ENCODE results near the gene USH2A. TPM values are rescaled to one million over a fixed set of nuclear protein-coding genes. Genes with fewer than 3 reads are reported as not detected.

The USH2A gene
- total RNA-seq, 4 donors from 2014 or later, result under 0.01 to 2.0 (median 0.22) TPM; not detected in 1

- Histone ChIP-seq H3K4me1 (no peaks in the 10 kb centered on the region), H3K27me3 (no peaks in the 10 kb centered on the region), H3K27ac (no peak overlapping the region), H3K36me3 (no peaks in the 10 kb centered on the region), H3K9me3 (no peaks in the 10 kb centered on the region), H3K4me3 (replicated peaks in 1 of 3) (no peak overlapping the region)
- DNase-seq, result no peak
- TF ChIP-seq POLR2A (IDR thresholded peaks at IDR 0.05), result no peak
- TF ChIP-seq, protein P1, sequence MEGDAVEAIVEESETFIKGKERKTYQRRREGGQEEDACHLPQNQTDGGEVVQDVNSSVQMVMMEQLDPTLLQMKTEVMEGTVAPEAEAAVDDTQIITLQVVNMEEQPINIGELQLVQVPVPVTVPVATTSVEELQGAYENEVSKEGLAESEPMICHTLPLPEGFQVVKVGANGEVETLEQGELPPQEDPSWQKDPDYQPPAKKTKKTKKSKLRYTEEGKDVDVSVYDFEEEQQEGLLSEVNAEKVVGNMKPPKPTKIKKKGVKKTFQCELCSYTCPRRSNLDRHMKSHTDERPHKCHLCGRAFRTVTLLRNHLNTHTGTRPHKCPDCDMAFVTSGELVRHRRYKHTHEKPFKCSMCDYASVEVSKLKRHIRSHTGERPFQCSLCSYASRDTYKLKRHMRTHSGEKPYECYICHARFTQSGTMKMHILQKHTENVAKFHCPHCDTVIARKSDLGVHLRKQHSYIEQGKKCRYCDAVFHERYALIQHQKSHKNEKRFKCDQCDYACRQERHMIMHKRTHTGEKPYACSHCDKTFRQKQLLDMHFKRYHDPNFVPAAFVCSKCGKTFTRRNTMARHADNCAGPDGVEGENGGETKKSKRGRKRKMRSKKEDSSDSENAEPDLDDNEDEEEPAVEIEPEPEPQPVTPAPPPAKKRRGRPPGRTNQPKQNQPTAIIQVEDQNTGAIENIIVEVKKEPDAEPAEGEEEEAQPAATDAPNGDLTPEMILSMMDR (IDR thresholded peaks at IDR 0.05), result no peak
- 74 to 83% methylated on average over 2 of the region's 2 CpGs for WGBS, 2 donors
- intact Hi-C loops (cut with DNase I), result no loop called here
Measured at GRCh38 chr1:216325946-216326345, 97.3 kb downstream of the USH2A start.

DNA sequence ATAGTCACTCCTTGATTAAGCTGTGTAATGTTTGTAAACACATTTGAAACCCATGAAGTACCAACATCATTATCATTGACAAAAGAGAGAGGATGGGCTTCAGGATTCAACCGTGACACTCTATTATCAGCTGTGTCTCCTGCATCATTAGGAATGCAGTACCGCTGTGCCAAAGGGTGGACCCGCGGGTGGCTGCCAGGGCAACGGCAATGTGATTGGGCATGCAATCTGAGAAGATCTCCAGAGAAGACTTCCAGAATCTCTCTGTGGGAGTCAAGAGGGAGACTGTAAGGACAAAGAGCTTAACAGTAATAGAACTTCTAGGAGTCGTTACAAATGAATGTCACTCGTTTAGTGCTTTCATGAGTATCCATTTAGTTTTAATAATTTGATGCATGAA lies 97.9 kb downstream of the USH2A start:
- H3K27me3 ChIP-seq, result no peaks in the 10 kb centered on the region
- WGBS, 2 donors, result 88% methylated on average over 7 of the region's 7 CpGs
- TF ChIP-seq POLR2A (IDR thresholded peaks at IDR 0.05), result no peak
- TF ChIP-seq, protein P1 (IDR thresholded peaks at IDR 0.05), result no peak
- H3K9me3 ChIP-seq, result no peaks in the 10 kb centered on the region
- H3K4me3 ChIP-seq (replicated peaks in 1 of 3), result no peak overlapping the region
- no peaks in the 10 kb centered on the region for H3K36me3 ChIP-seq
- no peak for DNase-seq
- H3K4me1 ChIP-seq, result no peaks in the 10 kb centered on the region
- H3K27ac ChIP-seq, result no peak overlapping the region
- intact Hi-C loops (cut with DNase I), result no loop called here

- Histone ChIP-seq H3K4me3 (replicated peaks in 1 of 3) (no peak overlapping the region), H3K36me3 (no peaks in the 10 kb centered on the region), H3K4me1 (no peaks in the 10 kb centered on the region), H3K27me3 (no peaks in the 10 kb centered on the region), H3K27ac (no peak overlapping the region), H3K9me3 (no peaks in the 10 kb centered on the region)
- no peak for TF ChIP-seq POLR2A (IDR thresholded peaks at IDR 0.05)
- TF ChIP-seq, protein P1 (IDR thresholded peaks at IDR 0.05), result no peak
- intact Hi-C loops (cut with DNase I), result no loop called here
- WGBS, 2 donors, result 84 to 90% methylated on average over 6 of the region's 6 CpGs
- DNase-seq, result no peak
Measured at GRCh38 chr1:216323344-216323743, 99.9 kb downstream of the USH2A start.

DNA sequence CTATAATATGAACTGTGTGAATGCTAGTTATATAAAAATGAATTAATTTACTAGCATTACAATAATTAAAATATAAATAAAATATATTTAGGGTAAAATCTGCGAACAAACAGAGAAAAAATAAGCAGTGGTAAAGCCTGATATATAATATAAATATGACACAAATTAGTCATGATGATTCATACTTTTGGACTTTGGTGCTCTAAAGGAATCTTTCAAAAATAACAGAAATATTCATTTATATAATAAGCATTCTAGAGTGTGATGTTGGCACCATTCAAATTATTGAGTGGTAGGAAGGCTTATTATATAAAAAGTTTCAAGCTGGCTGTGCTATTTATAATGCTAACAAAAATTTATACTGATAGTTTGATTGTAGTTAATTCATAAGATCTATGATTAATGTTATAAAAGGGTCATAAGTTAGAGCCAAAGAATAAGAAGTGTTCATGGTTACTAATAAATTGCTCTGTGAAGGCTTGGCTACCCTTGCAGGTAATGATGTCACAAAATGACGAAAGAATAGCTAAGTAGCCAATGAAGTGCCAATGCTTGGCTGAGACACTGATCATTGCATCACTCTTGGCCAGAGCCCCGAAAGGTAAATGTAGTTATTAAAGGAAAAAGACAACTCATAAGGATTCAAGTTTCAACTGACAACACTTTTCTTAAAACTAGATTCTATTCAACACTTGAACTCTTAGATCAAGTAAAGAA lies 108.7 kb downstream of the USH2A start:
- TF ChIP-seq, protein P1 (IDR thresholded peaks at IDR 0.05), result no peak
- no peak for TF ChIP-seq POLR2A (IDR thresholded peaks at IDR 0.05)
- Histone ChIP-seq H3K4me1 (peaks cover 0 to 5% of the 10 kb centered on the region in 2 donors), H3K4me3 (replicated peaks in 1 of 3) (no peak overlapping the region), H3K27ac (no peak overlapping the region), H3K27me3 (no peaks in the 10 kb centered on the region), H3K9me3 (no peaks in the 10 kb centered on the region), H3K36me3 (no peaks in the 10 kb centered on the region)
- 53 to 63% methylated on average over 3 of the region's 3 CpGs for WGBS, 2 donors
- no peak for DNase-seq
- intact Hi-C loops (cut with DNase I), result no loop called here

DNA sequence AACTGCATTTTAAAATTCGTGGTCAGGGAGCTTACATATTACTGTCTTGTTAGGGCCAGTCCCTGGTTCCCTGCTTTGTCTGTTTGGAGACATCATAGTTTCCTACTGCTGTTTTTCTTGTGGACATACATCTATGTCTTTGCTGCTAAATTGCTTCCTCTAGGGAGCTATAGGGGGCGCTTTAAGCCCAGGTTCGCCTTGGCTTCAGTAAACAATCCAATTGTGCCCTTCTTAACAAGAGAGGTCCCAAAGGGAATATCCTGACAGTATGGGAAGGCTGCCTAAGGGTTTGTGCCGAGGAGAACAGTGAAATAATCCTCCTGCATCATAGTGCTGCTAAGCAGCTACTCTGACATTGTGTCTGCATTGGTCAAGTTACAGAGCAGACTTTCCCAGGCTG lies 112.5 kb downstream of the USH2A start:
- H3K4me1 ChIP-seq, result peaks cover 0 to 5% of the 10 kb centered on the region in 2 donors
- TF ChIP-seq, protein P1 (IDR thresholded peaks at IDR 0.05), result no peak
- TF ChIP-seq POLR2A (IDR thresholded peaks at IDR 0.05), result no peak
- no peak overlapping the region for H3K4me3 ChIP-seq (replicated peaks in 1 of 3)
- WGBS, 2 donors, result 8 to 10% methylated on average over 4 of the region's 4 CpGs
- no peaks in the 10 kb centered on the region for H3K9me3 ChIP-seq
- no peaks in the 10 kb centered on the region for H3K27me3 ChIP-seq
- H3K27ac ChIP-seq, result no peak overlapping the region
- intact Hi-C loops (cut with DNase I), result no loop called here
- no peaks in the 10 kb centered on the region for H3K36me3 ChIP-seq
- no peak for DNase-seq
